Ectodermal cell (in vitro differentiated cells): ENCODE measurements around the gene DPP10.

ENCODE experiments used
- H3K27ac ChIP-seq: 2 replicates; pipeline ENCODE4 v1.7.0; 2013; ENCODE audit warnings: mild to moderate bottlenecking, low read depth, low read length; ENCODE audit not compliant: insufficient read depth, poor library complexity, severe bottlenecking
- H3K27me3 ChIP-seq: 2 replicates; pipeline ENCODE4 v1.7.0; 2013; ENCODE audit warnings: mild to moderate bottlenecking, low read length; ENCODE audit not compliant: insufficient read depth, control insufficient read depth, poor library complexity, severe bottlenecking
- H3K36me3 ChIP-seq: one replicate; pipeline ENCODE4 v1.7.0; 2013; ENCODE audit warnings: low read length; ENCODE audit not compliant: control insufficient read depth, insufficient read depth
- H3K4me1 ChIP-seq: one replicate; pipeline ENCODE4 v1.7.0; 2013; ENCODE audit warnings: low read length; ENCODE audit not compliant: control insufficient read depth, insufficient read depth
- H3K4me3 ChIP-seq: 2 replicates; pipeline ENCODE4 v1.7.0; 2013; ENCODE audit warnings: low read depth, low read length, control low read depth; ENCODE audit not compliant: insufficient read depth
- H3K9me3 ChIP-seq: 2 replicates; pipeline ENCODE4 v1.7.0; 2013; ENCODE audit warnings: mild to moderate bottlenecking, low read length, moderate library complexity; ENCODE audit not compliant: control insufficient read depth
- WGBS, 2 experiments: methylation state at CpG; one replicate each; pipeline ENCODE4 v1.1.7; 2013; ENCODE audit warnings: missing lambda C conversion rate in 2 of 2; 5-methylcytosine and 5-hydroxymethylcytosine counted together

The DPP10 gene

DNA sequence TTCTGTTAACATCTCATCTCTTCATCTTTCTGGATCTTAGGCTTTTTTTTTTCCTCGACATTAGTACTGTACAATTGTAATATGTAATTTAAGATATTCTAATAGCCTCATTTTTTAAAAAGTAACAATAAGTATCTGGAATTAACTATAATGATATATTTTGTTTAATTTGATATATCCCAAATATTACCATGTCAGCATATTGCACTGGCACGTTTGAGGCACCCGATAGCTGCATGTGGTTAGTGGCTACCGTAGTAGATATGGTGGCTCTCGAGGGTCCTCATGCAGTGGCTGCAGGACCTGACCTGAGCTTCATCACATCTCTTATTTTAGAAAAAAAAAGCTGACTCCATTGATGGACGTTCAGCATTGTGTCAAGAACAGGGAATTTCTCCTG is 371.9 kb downstream of the DPP10 start:
- no peaks in the 10 kb centered on the region for H3K36me3 ChIP-seq
- no peaks in the 10 kb centered on the region for H3K9me3 ChIP-seq
- no peak overlapping the region for H3K4me3 ChIP-seq
- H3K27me3 ChIP-seq: no peaks in the 10 kb centered on the region
- peaks cover 8% of the 10 kb centered on the region for H3K4me1 ChIP-seq
- H3K27ac ChIP-seq: no peak overlapping the region
- WGBS, 2 experiments: 94 to 96% methylated on average over 5 of the region's 6 CpGs

DNA sequence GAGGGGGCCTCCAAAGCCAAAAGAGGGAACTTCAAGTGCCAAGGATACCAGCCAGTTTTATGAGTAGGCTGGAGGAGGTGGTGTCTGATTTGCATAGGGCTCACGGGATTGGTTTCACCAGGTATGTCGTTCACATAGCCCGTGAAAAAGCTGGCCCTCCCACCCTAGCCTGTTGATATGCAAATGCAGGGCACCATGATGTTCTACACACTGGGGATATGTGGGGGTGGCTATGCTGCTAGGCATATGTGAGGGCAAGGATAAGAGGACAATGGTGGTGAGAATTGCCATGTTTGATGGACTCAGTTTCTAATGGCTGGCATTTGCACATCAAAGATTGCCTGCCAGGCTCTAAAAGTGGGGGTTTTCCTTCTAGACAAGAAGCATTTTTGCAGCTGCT is 378.6 kb downstream of the DPP10 start:
- no peak overlapping the region for H3K4me3 ChIP-seq
- no peak overlapping the region for H3K27ac ChIP-seq
- WGBS, 2 experiments: 82 to 90% methylated on average over 3 of the region's 3 CpGs
- no peaks in the 10 kb centered on the region for H3K27me3 ChIP-seq
- peaks cover 7% of the 10 kb centered on the region for H3K4me1 ChIP-seq
- H3K9me3 ChIP-seq: no peaks in the 10 kb centered on the region
- no peaks in the 10 kb centered on the region for H3K36me3 ChIP-seq

DNA sequence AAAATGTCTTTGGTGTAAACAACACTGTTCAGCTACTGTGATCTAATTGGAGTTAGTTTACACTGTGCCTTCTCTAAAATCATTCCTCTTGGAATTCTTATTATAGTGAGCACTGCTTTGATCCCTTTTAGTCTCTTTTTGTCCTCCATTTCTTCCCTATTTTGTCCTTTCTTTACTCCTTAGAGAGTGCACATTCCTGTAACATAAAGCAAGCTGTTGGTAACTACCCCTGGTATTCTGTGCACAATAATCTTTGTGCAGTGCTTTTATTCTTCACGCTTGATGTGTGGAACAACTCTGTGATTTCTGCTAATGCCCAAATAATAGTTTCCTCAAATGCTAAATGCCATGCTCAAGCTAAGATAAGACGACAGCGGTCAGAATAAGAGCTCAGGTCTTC is 401.5 kb downstream of the DPP10 start:
- H3K9me3 ChIP-seq: no peaks in the 10 kb centered on the region
- no peaks in the 10 kb centered on the region for H3K4me1 ChIP-seq
- WGBS, 2 experiments: 85 to 93% methylated on average over 3 of the region's 3 CpGs
- no peaks in the 10 kb centered on the region for H3K36me3 ChIP-seq
- no peaks in the 10 kb centered on the region for H3K27me3 ChIP-seq
- no peak overlapping the region for H3K4me3 ChIP-seq
- no peak overlapping the region for H3K27ac ChIP-seq

GRCh38 chr2:114857196-114857595 is 414.8 kb downstream of the DPP10 start:
- no peaks in the 10 kb centered on the region for H3K9me3 ChIP-seq
- H3K36me3 ChIP-seq: no peaks in the 10 kb centered on the region
- H3K4me1 ChIP-seq: no peaks in the 10 kb centered on the region
- 83 to 91% methylated on average over 1 of the region's 1 CpG for WGBS, 2 experiments
- H3K4me3 ChIP-seq: no peak overlapping the region
- no peaks in the 10 kb centered on the region for H3K27me3 ChIP-seq
- no peak overlapping the region for H3K27ac ChIP-seq

DNA sequence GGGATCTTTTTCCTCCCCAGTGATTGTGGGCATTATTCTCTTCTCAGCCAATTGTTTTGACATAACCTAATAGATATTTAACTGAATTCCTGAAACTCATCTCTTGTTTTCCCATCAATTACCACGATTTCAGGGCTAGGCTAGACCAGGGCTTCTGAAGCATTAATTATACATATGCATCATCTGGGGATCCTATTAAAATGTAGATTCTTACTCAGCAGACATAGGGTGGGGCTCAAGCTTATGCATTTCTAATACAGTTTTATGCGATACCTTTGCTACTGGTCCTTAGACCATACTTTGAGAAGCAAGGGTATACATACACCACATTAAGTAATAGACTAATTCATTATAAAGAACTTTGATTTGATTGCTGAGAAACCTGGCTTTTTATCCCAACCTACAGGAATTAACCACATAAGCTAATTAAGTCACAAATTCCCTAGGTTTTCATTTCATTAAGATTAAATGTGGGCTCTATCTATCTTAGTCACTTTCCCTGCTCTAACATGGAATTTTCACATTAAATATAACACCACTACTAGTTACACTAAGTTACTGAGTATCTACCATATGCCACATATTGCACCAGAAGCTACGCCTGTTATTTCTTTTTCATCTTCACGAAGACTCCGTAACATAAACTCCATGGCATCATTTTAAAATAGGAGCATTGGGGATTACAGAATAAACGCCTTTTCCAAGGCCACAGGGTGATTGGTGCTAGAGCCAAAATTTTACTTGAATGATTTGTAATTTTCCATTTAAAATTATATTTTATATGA is 417.5 kb downstream of the DPP10 start:
- H3K36me3 ChIP-seq: no peaks in the 10 kb centered on the region

DNA sequence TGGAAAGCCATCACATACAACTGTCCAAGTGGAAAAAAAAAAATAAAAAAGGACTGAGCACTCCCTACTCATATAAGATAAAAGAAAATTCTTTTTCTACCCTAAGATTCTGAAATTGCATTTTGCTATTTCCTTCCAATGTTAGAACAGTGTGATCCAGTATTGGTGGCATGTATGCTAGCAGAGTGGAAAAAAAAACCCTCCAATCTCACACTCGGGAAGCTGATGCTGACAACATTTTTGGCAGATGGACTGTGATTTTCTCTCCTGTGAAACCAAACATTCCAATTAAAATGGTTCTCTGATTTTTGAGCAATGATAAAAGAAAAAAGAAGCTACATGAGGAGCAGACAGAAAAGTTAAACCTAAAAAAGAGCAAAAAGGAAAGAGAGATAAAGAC is 419.8 kb downstream of the DPP10 start:
- H3K27ac ChIP-seq: no peak overlapping the region
- no peaks in the 10 kb centered on the region for H3K36me3 ChIP-seq
- H3K4me1 ChIP-seq: no peaks in the 10 kb centered on the region
- WGBS, 2 experiments: 100% methylated on average over 1 of the region's 1 CpG; no CpG with 5 or more reads in 1 of the 2 experiments
- H3K27me3 ChIP-seq: no peaks in the 10 kb centered on the region
- no peak overlapping the region for H3K4me3 ChIP-seq
- H3K9me3 ChIP-seq: no peaks in the 10 kb centered on the region

More for the DNA sequence above, 417.5 kb downstream of the DPP10 start:
- H3K4me3 ChIP-seq: no peak overlapping the region
- no peaks in the 10 kb centered on the region for H3K27me3 ChIP-seq
- H3K27ac ChIP-seq: no peak overlapping the region
- no peaks in the 10 kb centered on the region for H3K4me1 ChIP-seq
- H3K9me3 ChIP-seq: no peaks in the 10 kb centered on the region
- 77 to 79% methylated on average over 5 of the region's 6 CpGs for WGBS, 2 experiments

GRCh38 chr2:114864901-114865300 is 422.5 kb downstream of the DPP10 start:
- H3K27ac ChIP-seq: no peak overlapping the region
- H3K4me1 ChIP-seq: no peaks in the 10 kb centered on the region
- 94 to 99% methylated on average over 3 to 5 of the region's 5 CpGs for WGBS, 2 experiments
- H3K9me3 ChIP-seq: no peaks in the 10 kb centered on the region
- no peaks in the 10 kb centered on the region for H3K27me3 ChIP-seq
- no peak overlapping the region for H3K4me3 ChIP-seq
- H3K36me3 ChIP-seq: no peaks in the 10 kb centered on the region

- no peaks in the 10 kb centered on the region for H3K9me3 ChIP-seq
- H3K27me3 ChIP-seq: no peaks in the 10 kb centered on the region
- WGBS, 2 experiments: 85 to 91% methylated on average over 3 of the region's 3 CpGs
- H3K36me3 ChIP-seq: no peaks in the 10 kb centered on the region
- H3K4me3 ChIP-seq: no peak overlapping the region
- H3K27ac ChIP-seq: no peak overlapping the region
- no peaks in the 10 kb centered on the region for H3K4me1 ChIP-seq
Observed at GRCh38 chr2:114880046-114880445, 437.6 kb downstream of the DPP10 start.

- Histone ChIP-seq H3K27me3 (no peaks in the 10 kb centered on the region), H3K36me3 (no peaks in the 10 kb centered on the region), H3K9me3 (no peaks in the 10 kb centered on the region), H3K27ac (no peak overlapping the region), H3K4me1 (no peaks in the 10 kb centered on the region), H3K4me3 (no peak overlapping the region)
- 92 to 94% methylated on average over 2 of the region's 2 CpGs for WGBS, 2 experiments
Observed at GRCh38 chr2:114919985-114920384, 477.5 kb downstream of the DPP10 start.

GRCh38 chr2:114922076-114922475 is 479.6 kb downstream of the DPP10 start:
- Histone ChIP-seq H3K4me3 (no peak overlapping the region), H3K36me3 (no peaks in the 10 kb centered on the region), H3K4me1 (no peaks in the 10 kb centered on the region), H3K27me3 (no peaks in the 10 kb centered on the region), H3K9me3 (no peaks in the 10 kb centered on the region), H3K27ac (no peak overlapping the region)
- WGBS, 2 experiments: 89 to 90% methylated on average over 3 of the region's 3 CpGs
